HG03108 (cell line): ENCODE measurements around the gene C22orf15.

ENCODE experiments used
- ATAC-seq: cut with Tn5 transposase; IDR thresholded peaks from one replicate; pipeline ENCODE4 v1.9.1; 2021; ENCODE audit warnings: moderate library complexity; ENCODE audit not compliant: unreplicated experiment

The C22orf15 gene

GRCh38 chr22:23750714-23751440 is 11.9 kb upstream of the C22orf15 start, which contains the start of gene ZNF70:
Gene ZNF70, minus strand, starts transcription at chr22:23751112. Its CDS starts 5,972 bp downstream, at chr22:23745140.
- peak; percentile 80 for ATAC-seq

GRCh38 chr22:23751441-23751996 is 11.3 kb upstream of the C22orf15 start:
- ATAC-seq: no peak

- ATAC-seq: no peak
These were observed 10.6 kb upstream of the C22orf15 start for GRCh38 chr22:23752090-23752691.

GRCh38 chr22:23752750-23753149 is 10.0 kb upstream of the C22orf15 start:
- ATAC-seq: no peak

GRCh38 chr22:23753385-23753784 is 9.4 kb upstream of the C22orf15 start:
- ATAC-seq: no peak

- ATAC-seq: no peak
These were observed 8.4 kb upstream of the C22orf15 start, which contains the start of gene VPREB3 for GRCh38 chr22:23754220-23754919. Gene VPREB3, minus strand, starts transcription at chr22:23754425. Its CDS starts 62 bp downstream, at chr22:23754363.

- no peak for ATAC-seq
These were observed 7.7 kb upstream of the C22orf15 start for GRCh38 chr22:23754980-23755636.

- no peak for ATAC-seq
These were observed 7.1 kb upstream of the C22orf15 start for GRCh38 chr22:23755711-23756110.

GRCh38 chr22:23756891-23757290 is 5.9 kb upstream of the C22orf15 start:
- ATAC-seq: no peak

- ATAC-seq: no peak
These were observed 3.2 kb upstream of the C22orf15 start for GRCh38 chr22:23759566-23759965.

GRCh38 chr22:23760056-23760455 is 2.7 kb upstream of the C22orf15 start:
- no peak for ATAC-seq

GRCh38 chr22:23763579-23763945 is 772 bp downstream of the C22orf15 start:
- ATAC-seq: no peak

- ATAC-seq: no peak
These were observed 1.2 kb downstream of the C22orf15 start for GRCh38 chr22:23763954-23764353.

- no peak for ATAC-seq
These were observed 2.4 kb downstream of the C22orf15 start for GRCh38 chr22:23764899-23765881.

GRCh38 chr22:23767303-23767672 is 4.5 kb downstream of the C22orf15 start:
- no peak for ATAC-seq

- ATAC-seq: peak; percentile 40
These were observed 5.1 kb downstream of the C22orf15 start, which contains the start of gene CHCHD10 for GRCh38 chr22:23767673-23768548. Gene CHCHD10, minus strand, starts transcription at chr22:23767972. Its CDS starts 98 bp downstream, at chr22:23767874.

GRCh38 chr22:23769321-23769965 is 6.7 kb downstream of the C22orf15 start:
- ATAC-seq: no peak

- no peak for ATAC-seq
These were observed 9.5 kb downstream of the C22orf15 start for GRCh38 chr22:23772315-23772648.
